ENCODE data around the gene TOE1.
"Not testable (repeated sequence)": the region's sequence is repeated elsewhere in the genome, so short reads cannot be mapped to it uniquely, and the experiment has no call there.

The TOE1 gene

DNA sequence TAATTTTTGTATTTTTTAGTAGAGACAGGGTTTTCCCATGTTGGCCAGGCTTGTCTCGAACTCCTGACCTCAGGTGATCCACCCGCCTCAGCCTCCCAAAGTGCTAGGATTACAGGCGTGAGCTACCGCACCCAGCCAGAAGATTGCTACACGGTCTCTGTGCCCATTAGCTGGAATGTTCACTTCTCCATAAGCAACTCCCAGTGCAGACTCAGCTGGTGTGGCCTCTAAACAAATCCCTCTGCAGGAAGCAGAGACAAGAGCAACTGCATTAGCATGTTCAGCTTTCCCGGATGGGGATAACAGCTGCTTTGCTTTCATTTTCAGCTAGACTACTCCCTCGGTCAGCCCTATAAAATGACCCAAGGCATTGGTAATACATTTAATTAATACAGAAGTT, 21.0 kb downstream of the TOE1 start:
- DNase-seq = peak; percentile 23

- DNase-seq = no peak
These were observed 24.3 kb downstream of the TOE1 start for GRCh38 chr1:45364294-45364693.

DNA sequence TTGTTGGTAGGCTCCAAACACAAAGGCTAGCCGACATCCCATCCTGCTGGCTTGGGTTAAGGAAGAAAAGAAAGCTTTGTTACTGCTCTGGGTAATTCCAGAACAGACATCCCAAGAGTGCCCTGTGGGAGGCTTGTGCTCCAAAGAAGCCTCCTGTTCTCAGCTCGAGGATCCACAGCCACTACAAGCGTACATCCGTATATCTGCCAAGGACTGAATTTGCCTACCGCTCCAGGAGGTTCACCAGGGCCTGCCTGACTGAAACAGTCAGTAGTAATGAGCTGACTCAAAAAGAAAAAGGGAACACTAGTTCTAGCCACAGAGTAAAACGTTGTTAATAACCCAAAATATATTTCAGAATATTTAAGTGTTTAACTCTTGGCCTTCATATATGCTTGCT, 25.1 kb downstream of the TOE1 start:
- DNase-seq = no peak

DNA sequence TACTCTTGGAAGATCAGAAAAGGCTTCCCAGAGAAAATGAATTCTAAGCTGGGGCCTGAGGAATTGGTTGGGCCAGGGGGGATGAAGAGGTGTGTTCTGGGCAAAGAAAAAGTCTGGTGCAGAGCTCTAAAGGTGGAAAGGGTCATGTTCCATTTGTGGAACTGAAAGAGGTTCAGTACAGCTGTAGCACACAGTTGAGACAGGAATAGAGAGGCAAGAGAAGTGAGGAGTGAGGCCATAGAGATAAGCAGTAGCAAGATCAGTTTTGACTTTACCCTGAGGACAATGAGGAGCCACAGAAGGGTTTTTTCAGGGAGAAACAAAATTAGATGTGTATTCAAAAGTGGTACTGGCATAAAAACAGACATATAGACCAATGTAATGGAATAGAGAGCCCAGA, 30.6 kb downstream of the TOE1 start:
- no peak for DNase-seq

GRCh38 chr1:45373573-45373972, 33.6 kb downstream of the TOE1 start:
- no peak for DNase-seq

DNA sequence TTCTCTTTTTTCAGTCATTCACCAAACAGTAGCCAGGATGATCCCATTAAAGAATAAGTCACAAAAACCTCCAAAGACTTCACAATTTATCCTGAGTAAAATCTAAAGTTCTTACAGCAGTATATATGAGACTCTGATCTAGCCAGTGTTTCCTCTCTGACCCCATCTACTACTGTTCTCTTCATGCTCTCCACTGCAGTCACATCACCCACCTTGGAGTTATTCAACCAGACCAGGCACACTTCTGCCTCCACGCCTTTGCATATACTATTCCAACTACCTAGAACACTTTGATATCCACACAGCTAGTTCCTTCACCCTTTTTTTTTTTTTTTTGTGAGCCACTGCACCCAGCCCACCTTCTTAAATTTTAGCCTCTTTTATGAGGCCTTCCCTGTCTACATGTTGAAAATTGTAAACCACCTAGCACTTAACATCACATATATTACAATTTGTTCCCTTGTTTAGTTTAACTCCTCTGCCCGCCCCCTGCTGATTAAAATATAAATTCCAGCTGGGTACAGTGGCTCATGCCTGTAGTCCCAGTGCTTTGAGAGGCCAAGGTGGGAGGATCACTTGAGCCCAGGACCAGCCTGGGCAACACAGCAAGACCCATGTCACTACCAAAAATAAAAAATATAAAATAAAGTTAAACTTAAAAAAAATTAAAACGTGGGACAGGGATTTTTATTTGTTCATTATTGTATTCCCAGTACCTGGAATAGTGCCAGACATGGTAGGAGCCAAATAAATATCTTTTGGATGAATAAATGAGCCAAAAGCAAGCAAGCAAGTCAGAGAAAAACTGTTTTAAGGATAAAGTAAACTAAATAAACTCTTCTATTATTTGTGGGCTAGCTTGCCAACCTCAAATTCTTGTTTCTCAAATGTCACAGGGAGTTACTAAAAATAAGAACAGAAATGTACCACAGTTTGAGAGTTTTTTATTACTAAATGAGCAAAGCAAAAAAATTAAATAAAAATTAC, 35.4 kb downstream of the TOE1 start:
- no peak for DNase-seq

DNA sequence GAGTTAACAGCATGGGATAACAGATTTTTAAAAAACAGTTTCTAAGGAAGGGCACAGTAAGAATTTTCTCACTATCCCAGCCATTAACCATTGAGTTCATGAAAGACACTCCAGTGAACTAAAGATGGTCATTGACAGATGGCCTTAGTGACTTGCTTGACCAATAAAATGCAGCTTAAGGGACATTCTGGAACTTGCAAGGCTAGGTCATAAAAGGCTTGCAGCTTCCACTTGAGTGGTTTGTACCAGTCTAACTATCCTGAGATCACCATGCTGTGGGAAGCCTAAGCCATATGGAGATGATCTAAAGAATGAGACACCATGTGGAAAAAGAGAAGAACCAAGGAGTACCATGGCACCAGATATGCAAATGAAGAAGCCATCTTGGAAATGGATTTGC, 38.2 kb downstream of the TOE1 start:
- DNase-seq = no peak

DNA sequence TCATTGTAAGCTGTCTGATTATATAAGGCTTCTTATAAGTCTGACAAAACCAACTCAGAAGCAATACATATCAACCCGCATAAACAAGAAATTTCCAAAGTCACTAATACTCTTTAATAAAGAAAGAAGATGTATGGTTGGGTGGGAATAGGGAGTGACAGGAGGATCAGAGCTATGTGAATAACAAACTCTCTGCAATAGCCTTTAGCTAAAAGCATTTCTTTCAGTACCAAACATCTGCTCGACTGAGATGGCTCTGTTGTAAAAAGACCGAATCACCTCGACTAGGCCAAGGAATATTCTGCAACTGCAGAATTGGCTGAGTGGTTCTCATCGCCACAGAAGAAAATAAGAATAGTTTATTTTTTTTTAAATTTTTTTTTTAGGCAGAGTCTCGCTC, 39.6 kb downstream of the TOE1 start:
- no peak for DNase-seq

DNA sequence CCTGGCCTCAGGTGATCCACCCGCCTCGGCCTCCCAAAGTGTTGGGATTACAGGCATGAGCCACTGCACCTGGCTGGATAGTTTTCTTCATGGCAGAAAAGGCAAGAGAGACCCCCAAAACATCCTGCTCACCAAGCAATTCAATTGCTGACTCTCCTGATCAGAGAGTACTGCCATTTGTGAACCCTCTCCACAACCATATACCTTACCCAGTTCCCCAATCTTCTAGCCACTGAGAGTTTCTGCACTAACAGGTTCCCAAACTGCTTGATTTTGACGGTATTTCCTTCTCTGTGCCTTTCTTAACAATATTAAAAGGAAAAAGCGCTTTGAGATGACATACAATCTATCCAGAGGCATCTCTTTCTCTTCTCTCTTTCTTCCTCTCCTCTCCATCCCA, 40.2 kb downstream of the TOE1 start:
- DNase-seq = no peak

DNA sequence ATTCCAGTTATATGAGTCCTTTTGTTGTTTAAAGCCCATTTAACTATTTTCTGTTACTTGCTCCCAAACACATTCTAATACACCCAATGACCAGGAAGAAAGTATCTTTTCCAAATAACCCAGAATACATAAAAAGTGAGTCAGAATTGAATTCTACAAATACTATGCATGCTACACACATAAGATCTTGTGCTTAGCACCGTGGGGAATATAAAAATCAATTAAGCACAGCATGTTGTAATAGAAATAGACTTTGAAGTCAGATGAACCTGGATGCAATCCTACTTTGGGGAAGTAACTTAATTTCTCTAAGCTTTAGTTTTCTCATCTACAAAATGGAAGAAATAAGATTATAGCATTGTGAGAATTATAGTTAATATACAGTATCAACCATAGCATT, 40.8 kb downstream of the TOE1 start:
- DNase-seq = no peak

DNA sequence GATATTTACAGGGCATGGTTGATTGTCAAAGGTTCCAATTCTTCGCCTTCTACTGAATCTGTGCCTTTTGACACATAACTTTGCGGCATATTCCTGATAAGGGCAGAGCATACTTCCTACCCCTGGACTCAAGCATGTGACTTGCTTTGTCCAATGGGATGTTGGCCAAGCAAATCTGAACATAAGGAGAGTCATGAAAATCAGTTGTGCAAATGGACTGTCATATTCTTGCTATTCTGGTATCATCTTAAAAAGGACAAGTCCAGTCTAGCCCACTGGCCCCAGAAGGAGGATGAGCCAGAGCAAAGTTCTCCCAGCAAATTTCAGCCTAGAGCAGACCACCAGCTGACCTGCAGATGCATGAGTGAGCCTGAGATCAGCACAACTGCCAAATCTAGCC, 41.3 kb downstream of the TOE1 start:
- DNase-seq = no peak

GRCh38 chr1:45383191-45383590, 43.2 kb downstream of the TOE1 start:
- DNase-seq = no peak

DNA sequence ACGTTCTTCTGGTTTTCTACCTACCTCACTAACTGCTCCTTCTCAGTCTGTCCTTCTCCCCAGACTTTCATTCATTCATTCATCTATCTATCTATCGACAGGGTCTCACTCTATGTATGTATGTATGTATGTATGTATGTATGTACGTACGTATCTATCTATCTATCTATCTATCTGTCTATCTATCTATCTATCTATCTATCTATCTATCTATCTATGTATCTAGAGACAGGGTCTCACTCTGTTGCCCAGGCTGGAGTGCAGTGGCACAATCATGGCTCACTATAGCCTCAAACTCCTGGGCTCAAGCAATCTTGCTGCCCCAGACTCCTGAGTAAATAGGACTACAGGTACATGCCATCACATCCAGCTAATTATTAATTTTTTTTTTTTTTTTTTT, 44.2 kb downstream of the TOE1 start:
- not testable (repeated sequence) for DNase-seq

DNA sequence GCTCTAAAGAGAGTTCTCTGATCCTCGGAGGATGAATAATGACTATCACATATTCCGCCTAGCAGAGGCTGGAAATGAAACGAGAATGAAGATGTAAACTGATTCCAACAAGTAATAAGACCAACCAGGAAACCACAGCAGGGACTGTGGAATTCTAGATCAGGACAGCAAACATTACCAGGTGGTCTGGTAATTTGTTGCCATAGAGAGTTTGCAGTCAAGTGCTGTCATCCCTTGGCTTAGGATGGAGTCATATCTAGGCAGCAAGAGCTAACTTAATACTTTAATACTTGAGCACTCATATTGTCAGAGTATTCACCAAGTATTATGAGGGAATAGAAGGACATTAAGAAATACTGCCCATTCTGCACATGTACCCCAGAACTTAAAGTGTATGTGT, 45.3 kb downstream of the TOE1 start:
- no peak for DNase-seq

DNA sequence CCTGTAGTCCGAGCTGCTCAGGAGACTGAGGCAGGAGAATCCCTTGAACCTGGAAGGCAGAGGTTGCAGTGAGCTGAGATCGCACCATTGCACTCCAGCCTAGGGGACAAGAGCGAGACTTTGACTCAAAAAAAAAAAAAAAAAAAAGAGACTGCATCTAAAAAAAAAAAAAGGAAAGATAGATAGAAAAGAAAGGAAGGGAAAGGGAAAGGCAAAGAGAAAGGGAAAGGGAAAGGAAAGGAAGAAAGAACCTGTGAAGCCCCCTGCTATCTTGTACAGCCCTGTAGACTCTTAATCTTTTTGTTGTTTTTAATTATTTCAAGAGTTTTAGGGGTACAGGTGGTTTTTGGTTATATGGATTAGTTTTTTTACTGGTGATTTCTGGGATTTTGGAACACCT, 46.2 kb downstream of the TOE1 start:
- DNase-seq = no peak

Data from RPMI8226 (cell line).